Mesodermal cell (in vitro differentiated cells): ENCODE data around the gene PTPRE.
A peak's percentile ranks its signal among the peaks of the same experiment; 100 is the strongest.

Source experiments
- H3K27ac ChIP-seq: 2 replicates; pipeline ENCODE4 v1.7.0; 2013; ENCODE audit warnings: mild to moderate bottlenecking, low read depth, low read length, moderate library complexity; ENCODE audit not compliant: severe bottlenecking
- H3K36me3 ChIP-seq: 2 replicates; pipeline ENCODE4 v1.7.1; 2013; ENCODE audit warnings: mild to moderate bottlenecking, low read length, moderate library complexity; ENCODE audit not compliant: control insufficient read depth, insufficient read depth
- H3K4me1 ChIP-seq: one replicate; pipeline ENCODE4 v1.7.1; 2013; ENCODE audit warnings: mild to moderate bottlenecking, low read length; ENCODE audit not compliant: insufficient read depth, control insufficient read depth, poor library complexity, severe bottlenecking
- H3K4me3 ChIP-seq: 2 replicates; pipeline ENCODE4 v1.7.0; 2013; ENCODE audit warnings: low read length, control low read depth, mild to moderate bottlenecking; ENCODE audit not compliant: insufficient read depth, poor library complexity, severe bottlenecking; ENCODE audit errors: extremely low read depth
- H3K9me3 ChIP-seq: 2 replicates; pipeline ENCODE4 v1.7.1; 2013; ENCODE audit warnings: mild to moderate bottlenecking, low read length, moderate library complexity; ENCODE audit not compliant: control insufficient read depth
- WGBS, 2 experiments: methylation state at CpG; one replicate each; pipeline ENCODE4 v1.1.5; 2013; ENCODE audit warnings: missing lambda C conversion rate in 2 of 2; ENCODE audit not compliant: insufficient coverage in 2 of 2; 5-methylcytosine and 5-hydroxymethylcytosine counted together

The PTPRE gene

DNA sequence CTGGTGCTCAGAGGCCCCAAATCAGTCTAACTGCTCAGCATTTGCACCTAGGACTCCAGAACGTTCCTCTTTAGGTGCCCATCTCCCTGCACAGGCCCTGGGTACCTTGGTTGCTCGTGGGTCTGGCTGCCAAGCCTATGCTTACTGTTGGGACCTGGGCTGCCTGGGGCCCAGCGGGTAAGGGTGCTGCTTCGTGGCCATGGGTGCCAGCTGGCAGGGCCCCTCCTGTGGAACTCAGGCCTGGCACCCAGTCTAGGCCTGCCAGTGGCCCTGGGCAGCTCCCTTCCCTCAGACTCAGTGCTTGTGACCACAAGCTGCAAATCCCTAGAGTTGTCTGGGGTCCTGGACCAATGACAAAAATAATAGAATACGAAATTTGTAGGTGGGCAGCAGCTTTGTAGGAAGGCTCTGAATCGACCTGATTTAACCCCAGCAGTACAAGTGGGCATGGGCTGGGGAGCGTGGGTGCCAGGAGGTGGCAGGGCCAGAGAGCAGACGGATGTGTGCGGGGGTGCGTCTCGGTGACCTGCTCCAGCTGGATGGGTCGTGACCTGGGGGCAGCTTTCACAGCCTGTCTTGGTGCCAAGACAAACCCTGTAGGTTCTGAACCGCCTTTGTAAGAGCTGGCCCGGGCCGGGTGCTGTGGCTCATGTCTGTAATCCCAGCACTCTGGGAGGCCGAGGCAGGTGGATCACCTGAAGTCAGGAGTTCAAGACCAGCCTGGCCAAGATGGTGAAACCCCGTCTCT lies 149.6 kb downstream of the PTPRE start:
- Histone ChIP-seq H3K4me3 (no peak overlapping the region), H3K9me3 (no peaks in the 10 kb centered on the region), H3K36me3 (peaks cover 22% of the 10 kb centered on the region), H3K4me1 (no peaks in the 10 kb centered on the region), H3K27ac (no peak overlapping the region)
- WGBS, 2 experiments = 93 to 95% methylated on average over 14 to 15 of the region's 17 CpGs

DNA sequence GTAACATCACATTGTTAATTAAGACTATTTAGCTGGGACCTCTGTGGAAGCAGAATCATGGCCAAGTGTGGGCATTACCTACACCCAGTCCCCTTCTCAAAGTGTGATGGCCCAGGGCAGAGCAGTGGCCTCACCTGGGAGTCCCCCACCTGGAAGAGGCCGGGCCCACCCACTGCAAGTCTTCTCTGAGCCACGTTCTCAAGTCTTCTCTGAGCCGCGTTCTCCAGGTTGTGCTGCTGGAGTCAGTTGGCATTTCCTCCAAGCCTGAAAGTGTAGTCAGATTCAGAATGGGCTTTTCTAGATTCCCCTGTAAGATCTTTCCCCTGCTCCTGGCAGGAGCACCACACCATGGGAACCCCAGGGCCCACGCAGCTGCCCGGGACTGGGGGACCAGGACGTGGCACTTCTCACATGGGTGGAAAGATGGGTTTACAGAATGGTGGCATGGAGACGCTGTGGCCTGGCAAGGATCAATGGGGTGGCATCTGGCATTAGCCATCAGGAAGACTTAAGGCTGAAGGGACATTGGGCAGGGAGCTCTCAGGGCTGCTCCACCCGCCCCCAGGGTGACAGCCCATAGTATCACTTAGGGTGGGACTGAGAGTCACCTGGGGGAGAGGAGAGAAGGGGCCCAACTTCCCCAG lies 151.3 kb downstream of the PTPRE start:
- Histone ChIP-seq H3K4me1 (peaks cover 16% of the 10 kb centered on the region), H3K4me3 (no peak overlapping the region), H3K36me3 (peaks cover 10% of the 10 kb centered on the region), H3K27ac (no peak overlapping the region), H3K9me3 (no peaks in the 10 kb centered on the region)
- WGBS, 2 experiments = 91 to 92% methylated on average over 7 of the region's 9 CpGs

GRCh38 chr10:128058750-128059134 lies 151.8 kb downstream of the PTPRE start:
- Histone ChIP-seq H3K36me3 (peaks cover 10% of the 10 kb centered on the region), H3K9me3 (no peaks in the 10 kb centered on the region), H3K27ac (no peak overlapping the region), H3K4me3 (no peak overlapping the region), H3K4me1 (peaks cover 20% of the 10 kb centered on the region)

DNA sequence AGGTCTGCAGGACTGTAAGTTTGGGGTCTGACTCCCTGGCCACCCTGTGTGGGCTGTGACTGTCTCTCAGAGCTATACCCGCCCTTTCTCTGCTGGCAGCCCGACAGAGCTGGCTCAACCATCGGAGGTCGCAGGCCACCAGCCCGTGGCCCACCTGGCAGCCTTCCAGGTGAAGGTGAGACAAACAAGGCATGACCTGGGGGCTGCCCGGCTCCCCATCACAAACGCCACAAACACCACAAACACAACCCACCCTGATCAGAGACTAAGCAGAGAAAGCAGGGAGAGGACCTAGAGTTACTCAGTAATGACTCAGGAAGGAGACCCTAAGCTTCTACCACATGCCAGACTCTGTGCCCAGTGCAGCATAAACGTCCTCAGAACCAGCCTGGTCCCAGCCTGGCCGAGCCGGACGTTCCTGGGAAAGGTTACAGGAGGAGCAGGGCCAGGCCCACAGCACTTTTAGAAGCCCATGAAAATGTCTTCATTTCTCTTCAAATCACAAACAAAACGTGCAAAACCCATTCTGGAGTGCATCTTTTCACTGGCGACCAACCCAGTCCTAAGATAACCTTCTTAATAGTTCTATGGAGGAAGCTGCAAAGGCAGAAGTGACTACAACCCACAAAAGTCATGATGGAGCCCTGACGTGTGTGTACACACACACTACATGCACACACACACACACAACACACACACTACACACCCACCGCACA lies 152.5 kb downstream of the PTPRE start:
- no peaks in the 10 kb centered on the region for H3K9me3 ChIP-seq
- peaks cover 11% of the 10 kb centered on the region for H3K36me3 ChIP-seq
- WGBS, 2 experiments = 86 to 87% methylated on average over 6 to 12 of the region's 15 CpGs

GRCh38 chr10:128059982-128060293 lies 153.0 kb downstream of the PTPRE start:
- 79 to 100% methylated on average over 1 of the region's 1 CpG for WGBS, 2 experiments
- peaks cover 15% of the 10 kb centered on the region for H3K36me3 ChIP-seq
- no peak overlapping the region for H3K4me3 ChIP-seq
- no peaks in the 10 kb centered on the region for H3K9me3 ChIP-seq
- H3K4me1 ChIP-seq = peaks cover 28% of the 10 kb centered on the region
- no peak overlapping the region for H3K27ac ChIP-seq

More for the DNA sequence above, 152.5 kb downstream of the PTPRE start:
- H3K4me1 ChIP-seq = peaks cover 27% of the 10 kb centered on the region
- no peak overlapping the region for H3K27ac ChIP-seq
- no peak overlapping the region for H3K4me3 ChIP-seq

DNA sequence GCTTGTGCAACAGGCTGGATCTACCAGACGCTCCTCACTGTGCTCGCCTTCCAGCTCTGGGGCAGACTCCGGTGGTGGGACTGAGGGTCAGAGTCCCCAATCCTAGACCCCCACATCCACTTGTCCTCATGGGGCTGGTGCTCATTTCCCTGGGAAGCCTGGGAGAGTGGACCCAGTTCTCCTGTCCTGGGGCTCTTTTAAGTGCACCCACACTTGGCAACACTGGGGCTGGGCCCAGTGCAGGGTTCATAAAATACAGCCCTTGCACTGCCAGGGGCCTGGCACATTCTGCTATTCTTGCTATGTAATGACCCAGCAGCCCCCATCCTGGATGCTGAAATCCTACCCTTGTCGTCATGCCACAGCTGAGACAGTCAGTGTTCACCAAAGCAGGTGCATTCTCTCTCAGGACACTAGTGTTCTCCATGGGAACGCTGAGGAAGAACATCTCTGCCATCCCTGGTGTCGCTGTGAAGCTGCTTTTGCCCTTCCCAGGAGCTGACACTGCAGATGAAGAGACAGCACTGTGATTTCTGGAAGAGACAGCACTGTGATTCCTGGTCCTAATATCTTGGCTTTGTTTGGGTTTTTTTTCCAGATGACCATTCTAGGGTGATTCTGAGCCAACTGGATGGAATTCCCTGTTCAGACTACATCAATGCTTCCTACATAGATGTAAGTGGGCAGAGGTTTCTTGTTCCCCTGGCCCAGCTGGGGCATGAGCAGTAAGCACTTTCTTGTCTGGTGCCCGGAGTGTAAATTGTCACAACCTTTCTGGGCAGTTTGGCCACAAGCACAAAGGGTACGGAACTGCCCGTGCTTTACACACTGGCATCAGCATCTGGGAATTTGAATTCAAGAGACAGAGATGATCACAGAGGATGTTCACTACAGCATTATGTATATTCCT lies 153.7 kb downstream of the PTPRE start:
- Histone ChIP-seq H3K36me3 (peaks cover 9% of the 10 kb centered on the region), H3K27ac (no peak overlapping the region), H3K4me1 (peaks cover 28% of the 10 kb centered on the region), H3K9me3 (no peaks in the 10 kb centered on the region), H3K4me3 (no peak overlapping the region)
- 95 to 96% methylated on average over 8 of the region's 9 CpGs for WGBS, 2 experiments

DNA sequence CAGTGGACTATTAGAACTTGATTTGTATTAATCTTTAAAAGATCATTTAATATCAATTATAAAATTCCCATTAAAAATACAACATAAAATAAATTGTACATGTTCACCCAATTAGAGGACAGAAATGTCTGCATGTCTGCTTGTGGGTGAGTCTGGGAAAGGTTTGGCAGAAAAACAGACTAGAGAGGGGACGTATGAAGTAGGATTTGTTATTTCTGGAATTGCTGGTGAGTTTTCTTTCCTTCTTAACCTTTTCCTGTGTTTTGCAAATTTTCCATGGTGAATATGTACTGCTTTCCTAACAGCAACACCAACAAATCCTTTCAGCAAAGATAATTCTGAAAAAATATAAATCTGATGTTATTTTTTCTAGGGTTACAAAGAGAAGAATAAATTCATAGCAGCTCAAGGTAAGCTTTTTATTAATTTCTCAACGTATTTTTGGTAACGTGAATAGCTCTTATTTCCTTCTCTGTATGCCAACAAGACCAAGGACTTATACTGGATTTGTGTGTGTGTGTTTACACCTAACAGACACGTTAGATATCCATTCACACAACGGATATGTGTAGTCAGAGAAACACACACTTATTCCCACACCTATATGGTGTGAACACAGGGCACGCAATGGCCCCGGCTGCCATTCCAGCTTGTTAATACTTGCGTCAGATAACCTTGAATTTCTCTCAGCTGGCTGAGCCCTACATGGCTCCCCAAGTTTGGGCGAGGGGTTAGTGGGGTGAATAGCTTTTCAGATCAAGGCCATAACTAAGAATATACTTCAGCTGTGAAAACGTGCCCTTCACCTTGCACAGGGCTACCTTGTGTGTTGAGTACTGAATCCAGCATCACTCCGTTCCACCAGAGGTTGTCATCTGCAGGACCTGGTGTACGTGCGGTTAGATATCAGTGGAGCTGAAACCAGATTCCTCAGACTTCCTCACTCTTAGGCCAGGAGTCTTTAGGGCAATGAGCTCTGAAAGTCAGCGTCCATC lies 154.7 kb downstream of the PTPRE start:
- Histone ChIP-seq H3K9me3 (no peaks in the 10 kb centered on the region), H3K4me3 (no peak overlapping the region), H3K27ac (peak overlapping the region; percentile 6), H3K36me3 (peaks cover 11% of the 10 kb centered on the region), H3K4me1 (peaks cover 28% of the 10 kb centered on the region)
- 83 to 93% methylated on average over 4 to 6 of the region's 14 CpGs for WGBS, 2 experiments

- Histone ChIP-seq H3K4me3 (no peak overlapping the region), H3K27ac (peak overlapping the region; percentile 75), H3K4me1 (peaks cover 28% of the 10 kb centered on the region), H3K9me3 (no peaks in the 10 kb centered on the region), H3K36me3 (peaks cover 15% of the 10 kb centered on the region)
- 40 to 45% methylated on average over 8 of the region's 11 CpGs for WGBS, 2 experiments
Measured at GRCh38 chr10:128062331-128062880, 155.5 kb downstream of the PTPRE start.

DNA sequence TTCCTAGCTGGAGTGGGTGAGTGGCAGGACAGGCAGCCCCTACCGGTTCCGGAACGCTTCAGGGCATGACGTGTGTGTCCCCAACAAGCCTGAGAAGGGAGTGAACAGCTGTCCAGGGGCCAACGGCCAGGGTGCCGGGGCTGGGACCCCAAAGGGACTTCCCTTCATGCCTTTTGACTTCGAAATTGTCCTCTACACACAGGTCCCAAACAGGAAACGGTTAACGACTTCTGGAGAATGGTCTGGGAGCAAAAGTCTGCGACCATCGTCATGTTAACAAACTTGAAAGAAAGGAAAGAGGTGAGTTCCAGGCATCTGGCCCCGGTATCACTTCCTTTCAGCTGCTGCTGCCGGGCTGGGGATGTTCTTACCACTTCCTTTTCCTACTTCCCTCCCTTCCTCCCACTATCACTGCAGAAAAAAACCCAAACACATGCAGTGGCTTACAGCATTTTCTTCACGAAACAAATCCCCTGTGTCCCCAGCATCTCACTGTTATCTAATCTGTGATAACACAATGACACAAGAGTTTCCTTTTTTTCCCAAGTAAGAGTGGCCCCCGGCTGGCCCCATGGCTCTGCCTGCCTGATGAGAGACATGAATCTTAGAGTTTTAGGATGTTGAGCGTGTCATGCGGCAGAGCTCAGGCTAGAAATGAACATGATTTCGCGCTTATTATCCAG lies 156.1 kb downstream of the PTPRE start:
- 68 to 77% methylated on average over 14 to 19 of the region's 19 CpGs for WGBS, 2 experiments
- Histone ChIP-seq H3K36me3 (peaks cover 15% of the 10 kb centered on the region), H3K27ac (peak overlapping the region; percentile 75), H3K4me1 (peaks cover 28% of the 10 kb centered on the region), H3K9me3 (no peaks in the 10 kb centered on the region), H3K4me3 (no peak overlapping the region)
